Measurements from ENCODE around the gene RPL35.
"Not testable (repeated sequence)": the region's sequence is repeated elsewhere in the genome, so short reads cannot be mapped to it uniquely, and the experiment has no call there.

RPL35 gene

DNA sequence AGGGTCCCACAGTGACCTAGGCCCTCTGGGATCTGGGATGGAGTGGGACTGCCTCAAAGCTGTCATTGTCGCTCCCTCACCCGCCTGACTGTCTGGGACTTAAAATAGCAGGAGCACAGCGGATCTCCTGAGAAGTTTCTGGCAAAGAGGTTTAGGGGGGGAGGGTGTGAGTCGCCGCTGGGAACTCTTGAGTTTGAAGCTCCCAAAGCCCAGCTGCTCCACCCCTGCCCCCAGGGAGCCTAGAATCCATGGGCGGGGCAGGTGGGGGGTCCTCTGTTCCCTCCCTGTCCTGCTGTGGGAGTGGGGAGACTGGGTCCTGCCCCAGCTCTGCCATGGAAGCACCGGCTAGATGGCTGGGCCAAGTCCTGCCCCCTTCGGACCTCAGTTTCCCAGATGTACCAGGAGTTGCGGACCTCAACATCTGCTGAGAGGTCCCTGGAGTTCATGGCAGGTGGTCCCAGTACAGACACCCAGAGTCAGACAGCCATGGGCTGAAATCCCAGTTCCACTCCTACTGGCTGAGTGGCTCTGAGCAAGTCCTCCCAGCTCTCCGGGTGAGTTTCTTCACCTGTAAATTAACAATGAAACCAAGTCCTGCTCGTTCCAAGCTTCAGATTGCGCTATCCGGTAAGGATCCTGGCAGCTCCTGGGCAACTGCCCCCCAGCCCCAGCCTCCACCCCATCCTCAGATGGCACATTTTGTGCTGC is 9.5 kb downstream of the RPL35 start:
- no peak for DNase-seq

DNA sequence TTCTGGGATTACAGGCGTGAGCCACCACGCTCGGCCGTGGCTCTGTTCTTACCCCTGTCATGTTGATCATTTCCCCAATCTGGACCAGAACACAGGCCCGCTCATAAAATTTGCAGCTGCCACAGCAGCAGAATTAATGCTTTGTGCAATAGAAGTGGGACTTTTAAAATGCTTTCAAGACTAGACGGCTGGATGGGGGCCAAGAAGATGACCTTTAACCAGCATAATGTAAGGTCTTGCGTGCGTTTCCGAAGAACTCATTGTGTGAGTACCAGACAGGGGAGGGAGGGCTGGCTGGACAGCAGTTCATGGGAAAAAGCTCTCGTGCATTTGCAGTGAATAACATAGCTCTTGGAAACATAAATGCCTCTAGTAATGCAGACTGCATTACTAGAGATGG is 12.0 kb downstream of the RPL35 start:
- DNase-seq = no peak

DNA sequence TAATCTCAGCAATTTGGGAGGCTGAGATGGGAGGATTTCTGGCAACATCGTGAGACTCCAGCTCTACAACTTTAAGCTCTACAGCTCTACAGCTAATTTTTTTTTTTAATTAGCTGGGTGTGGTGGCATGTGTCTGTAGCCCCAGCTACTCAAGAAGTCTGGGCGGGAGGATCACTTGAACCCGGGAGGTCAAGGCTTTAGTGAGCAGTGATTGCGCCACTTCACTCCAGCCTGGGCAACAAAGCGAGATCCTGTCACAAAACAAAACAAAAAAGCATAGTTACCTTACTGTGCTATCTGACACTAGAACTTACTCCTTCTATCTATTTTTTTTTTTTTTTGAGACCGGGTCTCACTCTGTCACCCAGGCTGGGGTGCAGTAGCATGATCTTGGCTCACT is 14.8 kb downstream of the RPL35 start:
- no peak for DNase-seq

DNA sequence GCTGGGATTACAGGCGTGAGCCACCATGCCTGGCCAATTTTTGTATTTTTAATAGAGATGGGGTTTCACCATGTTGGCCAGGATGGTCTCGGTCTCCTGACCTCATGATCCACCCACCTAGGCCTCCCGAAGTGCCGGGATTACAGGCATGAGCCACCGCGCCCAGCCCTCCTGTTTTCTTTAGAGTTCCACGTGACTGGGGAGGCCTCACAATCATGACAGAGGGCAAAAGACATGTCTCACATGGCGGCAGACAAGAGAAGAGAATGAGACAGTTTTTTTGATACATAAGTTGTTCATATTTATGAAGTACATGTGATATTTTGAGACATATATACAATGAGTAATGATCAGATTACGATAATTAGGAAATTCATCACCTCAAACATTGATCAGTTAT is 15.3 kb downstream of the RPL35 start:
- DNase-seq = not testable (repeated sequence)

DNA sequence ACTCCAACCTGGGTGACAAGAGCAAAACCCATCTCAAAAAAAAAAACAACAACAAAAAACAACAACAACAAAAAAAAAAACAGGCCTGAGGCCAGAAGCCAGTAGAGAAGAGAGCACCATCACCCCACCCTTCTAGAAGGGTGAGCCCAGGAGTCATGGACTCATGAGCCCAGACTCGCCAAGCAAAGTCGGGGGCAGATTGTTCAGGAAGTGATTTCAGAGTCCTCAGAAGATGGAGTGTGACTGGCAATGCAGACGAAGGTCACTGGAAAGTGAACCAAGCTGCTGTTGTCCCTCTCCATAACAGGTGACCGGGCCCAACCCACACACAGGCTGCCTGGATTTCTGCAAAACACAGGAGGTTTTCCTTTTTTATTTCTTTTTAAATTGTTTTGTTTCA is 17.5 kb downstream of the RPL35 start:
- no peak for DNase-seq

DNA sequence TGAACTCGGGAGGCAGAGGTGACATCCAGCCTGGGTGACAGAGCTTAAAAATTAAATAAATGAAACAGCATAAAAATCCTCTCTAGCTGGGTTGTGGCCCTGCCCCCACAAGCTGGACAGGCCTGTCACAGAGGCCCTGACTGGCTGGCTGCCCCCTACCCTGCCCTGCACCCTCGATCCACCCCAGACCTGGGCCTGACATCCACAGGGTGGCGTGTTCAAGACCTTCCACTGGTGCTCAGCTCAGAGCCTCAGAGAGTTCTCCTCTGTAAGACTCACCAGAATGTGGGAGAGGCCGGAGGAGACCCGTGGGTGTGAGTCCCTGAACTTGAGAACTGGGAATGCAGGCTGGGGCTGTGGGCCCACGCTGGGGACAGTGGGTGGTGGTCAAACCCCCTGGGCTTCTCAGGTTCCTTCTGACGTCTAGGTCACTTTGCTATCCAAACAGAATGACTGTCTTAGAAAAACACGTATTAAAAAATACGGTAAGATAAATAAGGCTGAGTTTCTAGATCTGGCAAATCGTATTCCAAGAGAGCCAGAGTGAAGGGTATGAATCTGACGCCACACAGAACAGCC is 18.2 kb downstream of the RPL35 start:
- DNase-seq = no peak

DNA sequence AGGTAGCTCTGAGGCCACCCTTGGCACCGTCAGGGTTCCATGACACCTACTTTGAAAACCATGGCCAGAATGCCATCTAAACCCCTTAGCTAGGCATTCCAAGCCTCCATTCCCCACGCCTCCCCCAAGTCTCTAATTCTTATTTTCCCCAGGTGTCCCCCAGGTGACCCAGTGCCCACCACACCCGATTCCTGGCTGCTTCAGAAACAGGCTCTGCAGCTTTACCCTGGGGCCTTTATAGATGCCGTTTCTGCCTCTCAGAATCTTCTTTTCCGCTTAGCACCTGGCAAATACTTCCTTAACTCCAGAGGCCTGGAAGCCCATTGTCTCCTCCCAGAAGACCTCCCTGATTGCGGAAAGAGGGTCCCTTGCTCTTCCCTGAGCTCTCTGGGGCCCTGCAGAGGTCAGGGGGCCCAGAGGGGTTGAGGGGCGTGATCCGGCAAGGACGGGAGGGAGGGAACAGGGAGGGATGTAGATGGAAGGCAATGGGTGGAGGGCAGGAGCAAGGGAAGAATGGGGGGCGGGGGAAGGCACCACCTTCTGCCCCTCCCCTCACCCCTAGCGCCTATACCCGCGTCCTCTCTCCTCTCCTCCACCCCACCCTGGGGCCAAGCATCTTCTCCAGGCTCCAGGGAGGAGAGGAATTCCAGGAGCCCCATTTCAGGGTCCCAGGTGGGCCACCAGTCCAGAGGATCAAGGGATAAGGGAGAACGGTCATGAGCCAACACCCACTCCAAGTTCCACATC is 20.5 kb downstream of the RPL35 start:
- DNase-seq = no peak

DNA sequence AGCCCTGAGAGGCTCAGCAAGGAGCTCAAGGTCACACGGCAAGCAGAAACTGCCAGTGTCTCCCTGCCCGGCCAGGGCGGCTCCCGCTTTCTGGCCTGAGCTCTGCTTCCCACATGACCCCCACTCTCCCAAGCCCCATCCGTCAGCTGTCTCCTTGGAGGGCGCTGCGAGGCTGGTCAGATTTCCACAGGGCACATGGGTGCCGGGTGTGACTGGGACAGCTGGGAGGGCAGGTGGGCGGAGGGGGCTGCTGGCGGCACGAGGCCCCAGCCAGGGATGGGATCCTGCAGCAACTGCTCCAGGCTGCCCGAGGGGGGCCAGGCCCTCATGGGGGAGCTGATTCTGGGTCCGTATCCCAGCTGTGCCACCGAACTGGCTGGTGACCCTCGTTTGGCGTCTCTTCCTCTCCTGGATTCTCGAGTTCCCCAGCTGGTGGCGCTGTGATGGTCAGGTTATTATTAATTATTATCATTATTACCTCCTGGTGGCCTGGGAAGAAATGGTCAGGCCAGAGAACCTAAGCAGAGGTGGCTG is 21.4 kb downstream of the RPL35 start:
- no peak for DNase-seq

DNA sequence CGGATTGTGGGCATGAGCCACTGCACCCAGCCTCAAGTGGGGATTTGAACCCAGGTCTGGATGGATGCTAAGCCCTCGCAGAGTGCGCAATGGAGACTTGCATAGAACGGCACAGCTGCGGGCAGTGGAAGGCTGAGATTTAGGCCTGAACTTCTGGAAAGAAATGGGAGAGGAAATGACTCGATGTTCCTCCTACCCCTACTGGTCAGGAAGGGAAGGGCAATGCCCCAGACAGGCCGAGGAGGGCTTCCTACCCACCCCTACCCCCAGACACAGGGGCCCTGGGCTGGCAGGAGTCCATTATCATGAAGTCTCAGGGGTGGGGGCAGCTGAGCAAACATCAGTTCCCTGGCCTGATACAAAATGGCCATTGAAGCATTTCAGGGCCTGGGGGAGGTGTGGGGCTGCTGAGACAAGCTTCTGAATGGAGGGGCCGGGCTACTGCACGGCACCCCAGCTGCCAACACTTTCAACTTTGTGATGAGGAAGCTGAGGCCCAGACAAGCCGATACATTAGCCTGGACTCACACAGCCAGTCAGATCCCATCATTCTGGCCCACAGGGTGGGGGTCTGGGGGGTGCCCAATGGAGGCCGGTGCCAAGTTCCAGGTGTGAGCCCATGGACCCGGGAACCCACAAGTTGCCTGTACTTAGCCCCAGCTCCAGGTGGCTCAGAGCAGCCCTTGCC is 22.0 kb downstream of the RPL35 start:
- DNase-seq = no peak

DNA sequence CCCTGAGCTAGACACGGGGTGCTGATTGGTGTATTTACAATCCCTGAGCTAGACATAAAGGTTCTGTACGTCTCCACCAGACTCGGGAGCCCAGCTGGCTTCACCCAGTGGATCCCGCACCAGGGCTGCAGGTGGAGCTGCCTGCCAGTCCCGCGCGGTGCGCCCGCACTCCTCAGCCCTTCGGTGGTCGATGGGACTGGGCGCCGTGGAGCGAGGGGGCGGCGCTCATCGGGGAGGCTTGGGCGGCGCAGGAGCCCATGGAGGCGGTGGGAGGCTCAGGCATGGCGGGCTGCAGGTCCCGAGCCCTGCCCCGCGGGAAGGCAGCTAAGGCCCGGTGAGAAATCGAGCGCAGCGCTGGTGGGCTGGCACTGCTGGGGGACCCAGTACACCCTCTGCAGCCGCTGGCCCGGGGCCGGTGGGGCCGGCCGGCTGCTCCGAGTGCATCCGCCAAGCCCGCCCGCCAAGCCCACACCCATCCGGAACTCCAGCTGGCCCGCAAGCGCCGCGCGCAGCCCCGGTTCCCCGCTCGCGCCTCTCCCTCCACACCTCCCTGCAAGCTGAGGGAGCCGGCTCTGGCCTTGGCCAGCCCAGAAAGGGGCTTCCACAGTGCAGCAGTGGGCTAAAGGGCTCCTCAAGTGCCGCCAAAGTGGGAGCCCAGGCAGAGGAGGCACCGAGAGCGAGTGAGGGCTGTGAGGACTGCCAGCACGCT is 23.0 kb downstream of the RPL35 start:
- DNase-seq = not testable (repeated sequence)

DNA sequence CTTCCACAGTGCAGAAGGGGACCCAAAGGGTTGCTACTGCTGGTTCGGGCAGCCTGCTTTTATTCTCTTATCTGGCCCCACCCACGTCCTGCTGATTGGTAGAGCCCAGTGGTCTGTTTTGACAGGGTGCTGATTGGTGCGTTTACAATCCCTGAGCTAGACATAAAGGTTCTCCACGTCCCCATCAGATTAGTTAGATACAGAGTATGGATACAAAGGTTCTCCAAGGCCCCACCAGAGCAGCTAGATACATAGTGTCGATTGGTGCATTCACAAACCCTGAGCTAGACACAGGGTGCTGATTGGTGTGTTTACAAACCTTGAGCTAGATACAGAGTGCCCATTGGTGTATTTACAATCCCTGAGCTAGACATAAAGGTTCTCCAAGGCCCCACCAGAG is 23.6 kb downstream of the RPL35 start:
- DNase-seq = not testable (repeated sequence)

DNA sequence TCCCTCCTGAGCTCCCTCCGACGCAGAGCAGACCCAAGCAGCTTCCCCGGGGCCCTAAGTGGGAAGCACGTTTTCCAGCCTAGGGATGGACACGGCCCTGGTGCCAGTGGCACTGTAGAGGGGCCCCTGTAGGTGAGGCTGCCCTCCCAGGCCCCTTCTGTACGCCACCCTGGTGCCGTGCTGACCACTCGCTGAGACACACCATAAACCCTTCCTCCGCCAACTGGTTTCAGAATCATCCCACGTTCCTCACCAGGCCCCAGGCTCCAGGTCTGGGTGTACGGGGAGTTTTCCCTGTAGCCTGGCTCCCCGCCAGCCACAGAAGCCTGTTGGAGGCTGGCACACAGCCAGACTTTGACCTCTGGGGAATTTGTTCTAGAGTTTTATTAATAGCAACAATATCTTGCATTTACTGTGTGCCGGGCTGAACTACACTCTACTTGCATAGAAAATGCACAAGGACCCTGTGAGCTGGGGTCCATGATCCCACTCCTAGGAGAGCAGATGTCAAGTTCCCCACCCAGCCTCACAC is 26.7 kb downstream of the RPL35 start:
- DNase-seq = no peak

DNA sequence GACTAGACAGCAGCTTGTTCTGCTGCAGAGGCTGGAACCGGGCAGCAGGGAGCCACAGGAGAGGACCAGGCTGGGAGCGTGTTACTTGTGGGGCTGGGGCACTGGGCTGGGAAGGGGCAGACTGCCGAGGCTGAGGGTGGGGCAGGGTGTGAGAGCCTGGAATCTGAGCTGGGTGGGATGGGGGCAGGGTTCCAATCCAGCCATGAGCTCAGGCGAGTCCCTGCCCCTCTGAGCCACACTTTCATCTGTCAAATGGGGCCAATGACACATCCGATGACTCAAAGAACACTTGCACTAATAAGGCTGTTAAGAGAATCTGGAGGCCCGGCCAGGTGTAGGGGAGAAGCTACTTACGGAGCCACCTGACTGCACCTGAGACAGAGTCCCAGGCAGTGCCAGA is 27.2 kb downstream of the RPL35 start:
- DNase-seq = no peak

DNA sequence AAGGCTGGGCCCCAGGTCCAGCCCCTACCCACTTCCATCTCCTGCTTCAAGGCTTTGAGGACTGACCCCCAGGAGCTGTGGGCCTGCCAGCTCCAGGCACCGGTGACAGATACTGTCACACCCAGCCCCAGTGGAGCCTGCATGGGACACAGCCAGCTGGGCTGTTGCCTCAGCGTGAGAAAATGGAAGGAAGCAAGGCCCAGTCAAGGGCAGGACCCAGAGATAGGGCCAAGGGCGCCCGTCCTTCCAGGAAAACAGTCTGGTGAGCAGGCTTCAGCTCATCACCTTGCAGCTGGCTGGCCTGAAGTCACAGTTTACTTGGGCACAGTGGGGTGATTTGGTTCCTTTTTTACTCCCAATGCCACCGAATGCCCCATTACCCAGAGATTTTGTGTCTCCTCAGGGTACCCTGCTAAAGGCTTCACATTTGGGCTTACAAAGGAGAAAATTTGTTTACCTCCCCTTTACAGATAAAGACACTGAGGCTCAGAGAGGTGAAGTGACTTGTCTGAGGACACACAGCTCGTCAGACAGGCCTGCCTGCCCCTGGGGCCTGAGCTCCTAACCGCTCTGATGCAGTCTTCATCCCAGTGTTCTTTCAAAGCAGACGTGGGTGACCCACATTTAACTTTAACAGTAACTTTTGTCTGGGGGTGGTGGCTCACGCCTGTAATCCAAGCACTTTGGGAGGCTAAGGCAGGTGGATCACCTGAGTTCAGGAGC is 30.0 kb downstream of the RPL35 start:
- no peak for DNase-seq

DNA sequence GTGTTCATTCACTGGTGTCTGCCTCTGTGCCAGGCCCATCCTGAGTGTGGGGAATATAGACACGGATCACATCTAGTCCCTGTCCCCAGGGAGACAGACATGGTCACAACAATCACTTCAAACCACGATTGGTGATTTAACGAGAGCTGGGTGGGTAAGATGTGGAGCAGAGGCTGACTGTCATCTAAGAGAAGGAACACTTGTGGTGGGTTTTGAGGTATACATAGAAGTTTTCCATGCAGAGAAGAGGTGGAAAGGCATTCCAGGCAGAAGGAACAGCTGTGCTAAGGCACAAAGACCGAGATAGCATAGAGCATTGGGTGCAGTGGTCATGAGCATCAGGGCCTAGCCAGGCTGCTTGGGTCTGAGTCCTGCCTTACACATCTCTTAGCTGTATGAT is 31.2 kb downstream of the RPL35 start:
- DNase-seq = no peak

DNA sequence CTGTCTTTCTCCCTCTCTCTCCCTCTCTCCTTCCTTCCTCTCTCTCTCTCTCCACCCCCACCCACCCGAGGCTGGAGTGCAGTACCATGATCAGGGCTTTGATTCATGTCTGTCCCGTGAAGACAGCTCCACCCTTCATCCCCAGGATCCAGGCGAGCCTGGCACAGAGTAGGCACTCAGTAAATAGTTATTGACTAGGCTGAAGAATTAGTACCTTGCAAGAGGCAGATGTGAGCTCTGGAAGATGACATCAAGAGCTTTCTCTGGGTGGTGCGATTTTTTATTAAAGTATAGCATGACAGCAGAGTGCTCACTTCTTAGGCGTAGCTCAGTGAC is 32.5 kb downstream of the RPL35 start:
- DNase-seq = no peak

DNA sequence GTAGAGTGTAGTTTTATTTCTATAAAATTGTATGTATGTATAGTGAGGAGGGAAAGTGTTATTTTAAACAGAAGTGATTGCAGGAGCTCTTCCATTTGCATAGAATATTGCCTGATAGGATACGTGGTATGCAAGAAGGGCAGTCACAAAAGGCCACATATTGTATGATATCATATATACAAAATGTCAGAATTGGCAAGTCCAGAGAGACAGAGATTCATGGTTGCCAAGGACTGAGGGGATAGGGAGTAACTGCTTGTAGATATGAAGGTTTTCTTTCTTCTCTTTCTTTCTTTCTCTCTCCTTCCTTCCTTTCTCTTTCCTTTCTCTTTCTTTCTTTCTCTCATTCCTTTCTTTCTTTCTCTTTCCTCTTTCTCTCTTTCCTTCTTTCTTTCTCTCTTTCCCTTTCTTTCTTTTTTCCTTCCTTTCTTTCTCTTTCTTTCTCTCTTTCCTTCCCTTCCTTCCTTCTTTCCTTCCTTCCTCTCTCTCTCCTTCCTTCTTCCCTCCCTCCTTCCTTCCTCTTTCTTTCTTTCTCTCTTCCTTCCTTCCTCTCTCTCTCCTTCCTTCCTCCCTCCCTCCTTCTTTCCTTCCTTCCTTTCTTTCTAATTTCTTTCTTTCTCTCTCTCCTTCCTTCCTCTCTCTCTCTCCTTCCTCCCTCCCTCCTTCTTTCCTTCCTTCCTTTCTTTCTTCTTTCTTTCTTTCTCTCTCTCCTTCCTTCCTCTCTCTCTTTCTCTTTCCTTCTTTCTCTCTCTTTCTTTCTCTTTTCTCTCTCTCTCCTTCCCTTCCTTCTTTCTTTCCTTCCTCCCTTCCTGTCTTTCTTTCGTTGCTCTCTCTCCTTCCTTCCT is 33.0 kb downstream of the RPL35 start:
- no peak for DNase-seq

DNA sequence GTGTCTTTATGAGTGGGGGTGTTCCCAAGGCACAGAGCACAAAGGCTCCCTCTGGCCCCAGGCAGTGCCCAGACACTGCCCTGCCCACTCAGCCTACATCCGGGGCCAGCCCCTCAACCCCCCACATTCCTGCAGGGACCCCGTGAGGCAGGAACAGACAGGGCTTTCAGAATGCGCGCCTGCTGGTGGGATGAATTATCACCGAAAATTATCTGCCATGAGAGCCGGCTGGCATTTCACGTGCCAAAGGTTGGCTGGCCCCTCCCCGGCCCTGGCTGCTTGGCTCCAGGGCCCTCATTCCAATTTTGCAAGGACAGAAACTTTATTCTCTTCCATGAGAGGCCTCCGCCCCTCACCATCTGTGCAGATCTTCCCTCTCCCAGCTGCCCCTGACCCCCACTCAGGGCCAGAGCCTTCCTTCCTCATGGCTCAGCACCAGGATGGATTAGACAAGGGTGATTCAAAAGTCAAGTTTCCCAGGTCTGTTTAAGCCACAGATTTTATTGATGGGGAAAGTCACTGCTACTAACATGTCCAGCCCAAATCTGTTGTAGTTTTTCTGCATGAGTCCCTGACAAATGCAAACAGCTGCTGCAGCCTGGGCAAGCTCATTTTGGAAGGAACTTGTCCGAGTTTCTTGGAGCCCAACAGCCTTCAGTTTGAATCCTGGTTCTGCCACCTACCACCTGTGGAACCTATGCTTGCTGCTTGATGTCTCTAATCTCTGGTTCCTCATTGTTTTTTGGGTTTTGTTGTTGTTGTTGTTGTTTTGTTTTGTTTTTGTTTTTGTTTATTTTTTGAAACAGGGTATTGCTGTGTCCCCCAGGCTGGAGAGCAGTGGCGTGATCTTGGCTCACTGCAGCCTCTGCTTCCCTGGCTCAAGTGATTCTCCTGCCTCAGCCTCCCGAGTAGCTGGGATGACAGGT is 40.8 kb downstream of the RPL35 start:
- DNase-seq = no peak

DNA sequence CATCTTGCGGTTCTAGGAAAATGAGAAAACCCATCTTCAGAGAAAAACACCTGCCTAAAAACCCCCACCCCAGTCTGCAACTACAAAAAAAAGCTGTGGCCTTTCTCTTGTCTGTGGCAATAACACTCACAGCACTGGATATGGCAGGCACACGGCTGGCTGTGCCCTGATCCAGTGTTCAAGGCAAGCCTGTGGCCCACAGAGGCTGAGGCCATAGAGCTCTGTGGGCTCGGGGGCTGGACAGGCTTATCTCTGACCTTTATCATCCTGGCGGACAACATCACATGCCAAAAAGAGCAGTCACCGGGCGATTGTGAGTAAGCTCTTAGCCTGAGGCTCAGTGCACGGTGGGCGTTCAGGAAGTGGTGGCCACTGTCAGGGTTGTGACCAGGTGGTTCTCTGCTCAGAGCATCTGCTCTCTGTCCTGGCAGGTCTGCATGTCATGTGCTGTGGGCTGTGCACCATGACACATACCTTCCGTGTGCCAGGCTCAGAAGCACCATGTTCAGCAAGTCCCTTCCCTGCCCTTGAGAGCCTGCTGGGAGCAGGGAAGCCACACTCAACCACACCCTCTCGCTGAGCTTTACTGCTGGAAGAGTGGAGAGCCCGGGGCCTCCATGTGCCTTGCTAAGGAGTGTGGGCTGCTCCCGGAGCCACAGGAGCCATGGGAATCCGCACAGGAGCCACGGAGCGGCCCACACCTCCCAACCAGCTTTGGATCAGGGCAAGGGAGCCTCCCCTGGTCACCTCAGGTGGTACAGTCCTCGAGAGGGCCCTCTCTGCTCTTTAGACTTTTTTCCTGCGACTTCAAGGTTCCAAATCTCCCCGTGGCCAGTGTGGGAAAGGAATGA is 43.1 kb downstream of the RPL35 start:
- DNase-seq = no peak

All from activated CD4-positive, alpha-beta T cell treated with anti-CD3 and anti-CD28 coated beads, Interleukin-2, amount 50 U/mL, for 1 hour (primary cell).